ENCODE data around the gene ZNF14.
"Not testable (repeated sequence)": the region's sequence is repeated elsewhere in the genome, so short reads cannot be mapped to it uniquely, and the experiment has no call there.

ZNF14 gene

DNA sequence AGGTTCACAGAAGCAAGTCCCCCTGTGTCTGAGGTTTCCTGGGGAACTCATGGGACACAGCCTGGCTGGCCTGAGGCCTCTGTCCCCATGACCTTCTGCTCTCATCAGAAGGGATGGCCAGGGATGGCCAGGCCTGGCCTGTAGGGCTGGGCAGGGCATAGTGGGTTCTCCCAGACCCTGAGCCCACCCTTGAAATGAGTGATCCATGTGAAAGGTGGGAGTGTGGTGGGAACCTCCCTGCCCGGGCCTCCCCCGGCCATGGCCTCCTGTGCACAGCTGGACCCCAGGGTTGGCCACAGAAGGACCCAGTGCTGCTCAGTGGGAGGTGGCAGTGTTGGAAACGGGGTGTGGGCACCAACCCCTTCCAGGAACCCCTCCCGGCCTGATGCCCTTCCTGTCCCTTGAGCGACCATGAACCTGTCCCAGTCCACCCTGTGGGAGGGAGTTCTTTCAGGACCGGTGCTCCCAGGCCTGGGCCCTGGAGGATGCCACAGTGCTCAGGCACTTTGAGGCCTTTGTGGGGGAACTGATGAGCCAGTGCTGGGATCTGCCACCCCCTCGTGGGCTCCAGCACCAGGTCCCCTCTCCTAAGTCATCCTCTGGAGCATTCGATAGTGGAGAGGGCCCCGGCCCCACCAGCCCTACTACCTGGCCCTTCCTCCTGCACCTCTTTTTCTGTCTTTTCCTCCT, 15.5 kb upstream of the ZNF14 start:
- in situ Hi-C loops (cut with HindIII; ENCODE audit: low pct_ligation_motif_present, low pct_unique_long_range_greater_than_20kb, low sequenced_read_pairs): no loop called here
- DNase-seq: no peak

DNA sequence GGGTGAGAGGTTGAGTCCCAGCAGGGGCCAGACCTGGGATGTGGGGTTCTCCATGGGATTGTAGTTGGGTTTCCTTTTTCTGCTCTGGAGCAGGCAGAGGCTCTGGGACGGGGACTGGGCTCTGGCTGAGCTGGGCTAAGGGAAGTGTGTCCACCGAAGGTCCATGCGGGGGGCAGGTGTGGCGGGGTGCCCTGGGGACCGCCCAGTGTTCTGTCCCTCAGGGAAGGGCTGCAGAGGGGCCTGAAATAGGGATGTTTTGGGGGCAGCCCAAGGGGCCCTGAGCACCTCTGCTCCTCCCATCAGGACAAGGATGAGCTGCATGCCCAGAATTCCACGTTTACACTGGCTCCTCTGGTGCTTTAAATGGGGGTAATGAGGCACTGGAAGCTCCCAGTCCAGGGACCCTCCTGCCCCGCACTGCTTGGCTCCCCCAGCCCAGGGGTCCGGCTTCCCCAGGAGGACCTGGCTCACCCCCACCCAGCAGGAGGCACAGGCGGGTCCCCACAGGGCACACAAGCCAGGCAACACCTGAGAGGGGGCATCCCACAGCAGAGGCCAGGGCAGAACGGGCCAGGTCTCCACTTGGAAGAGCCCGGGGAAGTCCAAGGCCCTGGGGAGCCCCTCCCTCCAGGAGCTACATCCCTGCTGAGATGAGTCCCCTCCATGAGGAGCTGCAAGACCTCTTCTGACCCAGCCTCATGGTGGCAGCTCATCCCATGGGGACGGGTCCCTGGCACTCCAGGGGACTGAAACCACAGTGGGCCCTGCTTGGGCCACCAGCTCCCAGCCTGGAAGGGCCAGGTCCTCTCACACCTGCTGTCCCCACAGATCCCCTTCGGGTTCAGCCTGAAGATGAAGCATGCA, 14.7 kb upstream of the ZNF14 start:
- DNase-seq: no peak
- in situ Hi-C loops (cut with HindIII; ENCODE audit: low pct_ligation_motif_present, low pct_unique_long_range_greater_than_20kb, low sequenced_read_pairs): no loop called here

DNA sequence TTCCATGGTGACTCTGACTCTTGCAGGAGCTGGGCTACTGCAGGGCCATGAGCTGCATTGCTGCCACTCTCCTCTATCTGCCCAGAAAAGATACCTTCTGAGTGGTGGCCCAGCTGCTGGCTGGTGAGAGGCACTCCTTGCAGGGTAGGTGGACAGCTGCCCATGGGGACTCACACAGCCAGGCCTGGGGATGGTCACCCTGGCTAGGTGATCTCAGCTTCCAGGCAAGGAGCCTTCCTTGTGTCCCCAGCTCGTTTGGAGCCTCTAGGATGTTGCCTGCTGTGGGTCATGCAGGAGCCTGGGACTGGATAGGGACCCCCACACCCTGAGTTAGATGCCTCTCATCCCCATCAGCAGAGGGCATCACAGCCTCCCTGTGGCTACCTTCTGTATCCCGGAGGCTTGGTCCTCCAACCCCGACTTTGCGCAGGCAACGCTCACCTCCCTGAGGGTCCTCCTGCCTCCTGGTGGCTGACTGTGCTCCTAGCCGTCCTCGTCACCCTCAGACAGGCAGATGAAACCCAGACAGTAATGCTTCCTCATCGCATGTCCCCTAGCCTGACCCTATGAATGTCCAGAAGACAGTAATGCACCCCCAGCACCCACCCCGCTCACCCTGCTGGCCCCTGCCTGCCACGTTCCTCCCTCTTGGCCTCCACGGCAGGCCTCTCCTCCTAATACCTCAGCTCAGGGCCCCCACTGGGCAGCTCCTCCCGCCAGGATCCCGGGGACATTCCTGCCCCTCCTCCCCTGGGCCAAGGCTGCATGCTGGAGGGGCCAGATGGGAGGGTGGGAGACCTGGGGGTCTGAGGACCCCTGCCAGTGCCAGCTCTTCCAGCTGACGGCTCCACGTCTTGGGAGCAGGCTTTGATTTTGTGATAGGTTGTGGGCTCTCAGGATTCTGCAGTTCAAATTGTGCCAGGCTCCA, 13.6 kb upstream of the ZNF14 start:
- DNase-seq: no peak
- in situ Hi-C loops (cut with HindIII; ENCODE audit: low pct_ligation_motif_present, low pct_unique_long_range_greater_than_20kb, low sequenced_read_pairs): no loop called here

DNA sequence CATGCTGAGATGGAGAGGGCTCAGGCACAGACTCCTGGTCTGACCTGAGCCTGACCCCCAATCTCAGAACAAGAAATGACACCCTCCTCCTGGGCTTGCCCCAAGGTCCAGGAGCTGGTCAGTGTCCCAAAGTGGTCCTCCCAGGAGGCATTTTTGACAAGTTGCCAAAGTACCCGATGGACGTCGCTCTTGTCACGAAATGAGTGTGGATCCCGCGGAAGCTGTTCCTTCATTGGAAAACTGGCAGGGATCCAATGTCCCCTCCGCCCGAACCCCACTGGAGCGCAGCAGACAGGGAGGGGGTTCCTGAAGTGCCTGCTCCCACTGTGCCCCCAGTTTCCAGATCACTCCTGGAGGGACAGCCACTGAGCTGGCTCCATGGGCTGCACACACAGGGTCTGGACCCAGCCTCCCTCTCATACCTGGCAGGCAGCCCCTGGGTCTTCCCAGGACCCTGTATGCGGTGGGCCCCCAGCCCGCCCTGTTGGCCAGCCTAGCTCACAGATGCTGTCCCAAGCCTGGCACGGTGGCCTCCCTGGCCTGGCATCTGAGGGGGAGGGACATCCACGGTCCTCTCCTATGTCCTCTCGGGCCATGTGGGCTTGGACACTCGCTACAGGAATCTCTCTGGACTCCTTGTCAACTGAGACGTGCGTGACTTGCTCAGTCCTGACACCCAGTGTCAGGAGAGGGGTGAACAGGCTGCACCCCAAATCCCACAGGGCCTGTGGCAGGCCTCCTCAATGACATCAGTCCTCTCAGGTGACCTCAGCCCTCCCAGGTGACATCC, 12.8 kb upstream of the ZNF14 start:
- DNase-seq: no peak
- in situ Hi-C loops (cut with HindIII; ENCODE audit: low pct_ligation_motif_present, low pct_unique_long_range_greater_than_20kb, low sequenced_read_pairs): no loop called here

DNA sequence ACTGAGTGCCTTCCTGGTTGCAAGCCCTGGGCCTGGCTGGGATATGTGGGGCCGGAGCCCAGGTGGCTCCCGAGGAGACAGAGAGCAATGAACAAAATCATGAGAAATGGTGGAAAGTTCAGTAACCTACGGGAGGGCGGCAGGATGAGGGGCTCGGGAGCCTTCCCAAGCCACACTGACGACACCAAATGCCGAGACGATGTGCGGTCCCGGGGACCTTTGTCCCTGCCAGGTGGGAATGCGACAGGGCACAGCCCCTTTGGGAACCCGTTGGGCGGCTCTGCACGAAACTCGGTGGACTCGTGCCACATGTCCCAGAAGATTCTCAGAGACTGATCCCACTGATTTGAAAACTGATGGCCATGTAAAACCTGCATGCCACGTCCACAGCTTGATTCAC, 11.7 kb upstream of the ZNF14 start:
- in situ Hi-C loops (cut with HindIII; ENCODE audit: low pct_ligation_motif_present, low pct_unique_long_range_greater_than_20kb, low sequenced_read_pairs): no loop called here
- no peak for DNase-seq

DNA sequence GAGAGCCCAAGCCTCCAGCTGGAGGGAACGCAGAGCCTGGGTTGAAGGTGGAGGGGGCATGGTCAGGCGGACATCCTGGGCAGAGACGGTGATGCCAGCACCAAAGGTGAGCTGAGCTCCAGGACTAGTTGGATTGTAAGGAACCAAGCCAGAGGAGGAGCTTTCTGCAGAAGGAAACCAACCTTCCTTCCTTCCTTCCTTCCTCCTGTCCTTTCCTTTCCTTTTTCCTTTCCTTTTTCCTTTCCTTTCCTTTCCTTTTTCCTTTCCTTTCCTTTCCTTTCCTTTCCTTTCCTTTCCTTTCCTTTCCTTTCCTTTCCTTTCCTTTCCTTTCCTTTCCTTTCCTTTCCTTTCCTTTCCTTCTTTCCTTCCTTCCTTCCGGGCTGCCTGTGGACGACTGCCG, 11.0 kb upstream of the ZNF14 start:
- DNase-seq; in situ Hi-C loops (cut with HindIII; ENCODE audit: low pct_ligation_motif_present, low pct_unique_long_range_greater_than_20kb, low sequenced_read_pairs): not testable (repeated sequence)

DNA sequence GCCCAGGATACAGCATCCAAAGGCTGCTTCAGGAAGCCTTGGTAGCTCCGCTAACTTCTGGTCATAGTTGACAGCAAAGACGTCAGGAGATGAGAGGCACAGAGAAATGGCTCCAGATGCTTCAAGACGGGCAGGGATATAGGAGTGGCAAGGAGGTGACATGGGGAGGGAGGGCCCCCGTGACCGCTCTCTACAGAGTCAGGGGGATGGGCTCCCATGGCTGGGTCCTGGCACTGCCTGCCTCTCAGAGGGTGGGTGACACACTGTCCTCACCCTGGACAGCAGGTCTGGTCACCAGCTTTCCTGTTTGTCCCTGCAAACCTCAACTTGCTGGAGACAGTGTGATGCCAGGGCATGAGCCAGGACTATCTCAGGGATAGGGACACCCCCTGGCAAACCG, 10.3 kb upstream of the ZNF14 start:
- DNase-seq: no peak
- in situ Hi-C loops (cut with HindIII; ENCODE audit: low pct_ligation_motif_present, low pct_unique_long_range_greater_than_20kb, low sequenced_read_pairs): no loop called here

DNA sequence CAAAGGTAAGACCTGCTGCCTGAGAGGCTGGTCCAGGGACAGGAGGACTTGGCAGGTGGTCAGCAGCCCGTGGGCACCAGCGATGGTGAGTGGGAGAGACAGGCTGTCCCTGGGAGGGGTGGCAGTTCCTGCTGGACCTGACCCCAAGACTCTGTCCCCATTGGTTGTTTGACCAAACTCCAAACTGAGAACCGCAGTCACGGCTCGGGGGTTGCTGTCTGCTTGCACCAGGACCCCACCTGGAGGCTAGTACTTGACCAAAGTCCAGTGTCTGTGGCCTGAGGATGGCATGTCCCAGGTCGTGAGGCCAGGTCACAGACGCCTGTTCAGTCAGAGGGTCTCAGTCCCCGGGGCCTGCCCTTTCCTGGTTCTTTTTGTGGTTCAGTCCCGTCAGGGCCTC, 9.9 kb upstream of the ZNF14 start:
- in situ Hi-C loops (cut with HindIII; ENCODE audit: low pct_ligation_motif_present, low pct_unique_long_range_greater_than_20kb, low sequenced_read_pairs): no loop called here

DNA sequence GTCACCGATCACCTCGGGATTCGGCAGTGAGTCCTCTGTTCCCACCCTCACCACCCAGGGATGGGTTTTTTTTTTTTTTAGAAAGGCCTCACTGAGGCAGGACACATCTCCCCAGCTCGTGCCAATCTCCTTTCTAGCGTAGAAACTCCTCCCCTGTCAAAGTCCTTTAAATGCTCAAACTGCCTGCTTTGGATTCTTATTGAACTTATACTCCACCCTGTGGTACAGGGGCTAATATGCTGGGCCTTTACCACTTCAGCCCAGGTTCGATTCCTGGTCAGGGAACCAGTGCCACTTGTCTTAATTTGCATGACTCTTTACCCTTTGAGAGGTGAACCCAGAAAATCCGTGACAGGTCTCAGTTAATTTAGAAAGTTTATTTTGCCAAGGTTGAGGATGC, 8.3 kb upstream of the ZNF14 start:
- in situ Hi-C loops (cut with HindIII; ENCODE audit: low pct_ligation_motif_present, low pct_unique_long_range_greater_than_20kb, low sequenced_read_pairs): no loop called here
- DNase-seq: no peak

More for the DNA sequence above, 9.9 kb upstream of the ZNF14 start:
- no peak for DNase-seq

DNA sequence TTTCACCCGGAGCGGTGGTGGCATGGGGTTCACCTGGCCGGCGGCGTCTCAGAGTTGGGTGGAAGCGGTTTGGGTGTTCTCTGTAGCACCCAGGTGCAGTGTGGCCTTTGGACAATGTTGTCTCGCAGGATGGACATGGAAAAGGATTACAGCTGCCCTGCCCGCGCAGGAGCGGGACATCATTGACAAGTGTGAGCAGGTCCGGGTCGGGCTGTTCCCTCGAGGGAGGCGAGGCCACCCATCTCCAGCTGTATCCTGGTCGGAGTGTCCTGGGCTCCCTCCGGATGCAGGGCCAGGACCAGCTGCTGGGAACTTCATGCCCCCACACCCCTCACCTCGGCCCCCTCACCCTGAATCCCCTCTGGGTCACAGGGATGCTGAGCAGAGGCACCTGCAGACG, 7.8 kb upstream of the ZNF14 start:
- in situ Hi-C loops (cut with HindIII; ENCODE audit: low pct_ligation_motif_present, low pct_unique_long_range_greater_than_20kb, low sequenced_read_pairs): no loop called here
- no peak for DNase-seq

DNA sequence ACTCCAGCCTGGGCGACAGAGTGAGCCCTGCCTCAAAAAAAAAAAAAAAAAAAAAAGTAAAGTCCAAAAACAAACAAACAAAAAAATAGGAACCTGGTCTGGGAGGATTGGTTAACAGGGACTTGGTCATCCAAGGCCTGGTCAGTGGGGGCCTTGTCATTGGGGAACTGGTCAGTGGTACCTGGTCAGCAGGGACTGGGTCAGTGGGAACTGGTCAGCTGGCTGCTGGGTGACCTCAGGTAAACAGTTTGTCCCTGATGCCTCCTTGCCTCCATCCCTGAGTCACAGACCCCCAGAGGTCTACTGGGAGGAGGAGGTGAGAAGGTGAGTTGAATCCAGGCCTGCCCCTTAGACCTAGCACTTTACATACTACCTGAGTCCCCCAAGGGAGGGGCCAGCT, 5.7 kb upstream of the ZNF14 start:
- DNase-seq: no peak
- in situ Hi-C loops (cut with HindIII; ENCODE audit: low pct_ligation_motif_present, low pct_unique_long_range_greater_than_20kb, low sequenced_read_pairs): no loop called here

DNA sequence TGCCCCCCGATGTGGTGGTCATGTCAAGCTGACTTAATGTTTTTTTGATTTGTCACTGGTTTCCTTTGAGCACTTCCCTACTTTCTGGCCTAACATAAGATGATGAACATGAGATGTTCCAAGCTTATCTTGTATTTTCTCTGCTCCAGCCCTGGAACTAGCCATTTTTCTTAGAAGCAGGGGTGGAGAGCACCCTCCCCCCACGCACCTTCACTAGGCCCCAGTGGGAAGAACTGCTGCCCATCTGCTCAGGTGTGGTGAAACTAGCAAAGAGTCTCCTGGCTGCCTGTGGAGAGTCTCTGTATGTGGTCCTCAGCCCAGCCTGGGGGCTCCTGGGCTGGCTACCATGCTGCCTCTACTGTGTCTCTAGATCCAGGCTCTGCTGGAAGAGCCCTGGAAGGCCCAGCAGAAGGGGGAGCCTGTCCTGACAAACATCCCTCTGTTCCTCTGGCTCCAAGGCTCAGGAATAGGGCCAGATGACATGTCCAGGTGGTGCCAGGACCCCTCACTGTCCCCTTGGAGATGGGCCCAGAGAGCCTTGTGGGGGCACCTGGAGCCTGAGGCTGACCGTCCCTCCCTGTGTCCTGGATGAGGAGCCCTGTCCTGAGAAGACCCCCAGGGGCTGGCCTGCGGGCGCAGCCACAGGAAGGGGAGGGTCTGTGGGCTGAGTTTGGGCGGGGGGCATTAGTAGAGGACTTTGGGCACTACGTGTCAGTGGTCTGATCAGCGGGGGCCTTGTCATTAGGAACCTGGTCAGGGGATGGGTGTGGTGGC, 4.8 kb upstream of the ZNF14 start:
- in situ Hi-C loops (cut with HindIII; ENCODE audit: low pct_ligation_motif_present, low pct_unique_long_range_greater_than_20kb, low sequenced_read_pairs): no loop called here
- no peak for DNase-seq

DNA sequence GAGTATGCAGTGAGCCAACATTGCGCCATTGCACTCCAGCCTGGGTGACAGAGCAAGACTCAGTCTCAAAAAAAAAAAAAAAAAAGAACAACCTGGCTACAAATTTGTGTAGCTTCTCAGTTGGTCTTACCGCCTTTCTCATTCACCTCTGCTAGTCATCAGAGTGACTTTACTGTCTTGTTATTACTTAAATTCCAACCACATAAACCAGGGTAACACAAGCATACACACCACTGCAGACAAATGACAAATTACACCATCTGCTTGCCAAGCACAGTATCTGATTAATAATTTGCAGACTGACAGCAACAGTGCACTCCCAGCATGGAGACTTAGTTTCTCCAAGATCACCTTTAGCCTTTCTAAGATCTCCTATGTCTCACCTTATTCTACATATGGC, 11.0 kb downstream of the ZNF14 start:
- no peak for DNase-seq
- in situ Hi-C loops (cut with HindIII; ENCODE audit: low pct_ligation_motif_present, low pct_unique_long_range_greater_than_20kb, low sequenced_read_pairs): no loop called here

DNA sequence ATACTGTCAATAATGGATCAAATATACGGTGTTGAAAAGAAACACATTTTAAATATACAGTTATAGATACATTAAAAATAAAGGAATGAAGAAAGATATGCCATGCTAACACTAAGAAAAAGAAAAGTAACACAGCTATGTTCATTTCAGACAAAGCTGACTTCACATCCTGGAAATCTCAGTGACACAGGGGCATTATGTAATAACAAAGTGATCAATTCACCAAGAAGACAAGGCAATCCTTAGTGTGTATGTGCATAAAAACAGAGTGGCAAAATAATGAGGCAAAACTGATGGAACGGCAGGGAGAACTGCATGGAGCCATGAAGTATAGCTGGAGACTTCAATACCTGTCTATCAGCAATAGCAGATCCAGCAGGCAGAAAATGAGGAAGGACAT, 13.1 kb downstream of the ZNF14 start:
- in situ Hi-C loops (cut with HindIII; ENCODE audit: low pct_ligation_motif_present, low pct_unique_long_range_greater_than_20kb, low sequenced_read_pairs): no loop called here
- no peak for DNase-seq

DNA sequence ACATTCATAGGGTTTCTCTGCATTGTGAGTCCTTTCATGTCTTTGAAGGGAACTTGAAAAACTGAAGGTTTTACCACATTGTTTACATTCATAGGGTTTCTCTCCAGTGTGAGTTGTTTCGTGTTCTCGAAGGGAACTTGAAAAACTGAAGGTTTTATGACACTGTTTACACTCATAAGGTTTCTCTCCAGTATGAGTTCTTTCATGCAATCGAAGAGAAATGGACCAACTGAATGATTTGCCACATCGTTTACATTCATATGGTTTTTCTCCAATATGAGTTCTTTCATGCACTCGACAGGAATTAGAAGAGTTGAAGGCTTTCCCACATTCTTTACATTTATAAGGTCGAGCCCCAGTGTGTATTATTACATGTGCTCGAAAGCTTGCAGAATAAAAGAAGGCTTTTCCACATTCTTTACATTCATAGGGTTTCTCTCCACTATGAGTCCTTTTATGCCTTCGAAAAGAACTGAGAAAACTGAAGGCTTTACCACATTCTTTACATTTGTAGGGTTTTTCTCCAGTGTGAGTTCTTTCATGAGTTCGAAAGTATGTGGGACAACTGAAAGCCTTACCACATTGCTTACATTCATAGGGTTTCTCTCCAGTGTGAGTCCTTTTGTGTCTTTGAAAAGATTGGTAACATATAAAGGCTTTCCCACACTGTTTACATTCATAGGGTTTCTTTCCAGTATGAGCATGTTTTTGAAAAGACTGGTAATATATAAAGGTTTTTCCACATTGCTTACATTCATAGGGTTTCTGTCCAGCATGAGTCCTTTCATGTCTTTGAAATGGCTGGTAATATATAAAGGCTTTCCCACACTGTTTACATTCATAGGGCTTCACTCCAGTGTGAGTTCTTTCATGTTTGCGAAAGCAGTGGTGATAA, 20.7 kb downstream of the ZNF14 start:
- DNase-seq: no peak
- in situ Hi-C loops (cut with HindIII; ENCODE audit: low pct_ligation_motif_present, low pct_unique_long_range_greater_than_20kb, low sequenced_read_pairs): no loop called here

DNA sequence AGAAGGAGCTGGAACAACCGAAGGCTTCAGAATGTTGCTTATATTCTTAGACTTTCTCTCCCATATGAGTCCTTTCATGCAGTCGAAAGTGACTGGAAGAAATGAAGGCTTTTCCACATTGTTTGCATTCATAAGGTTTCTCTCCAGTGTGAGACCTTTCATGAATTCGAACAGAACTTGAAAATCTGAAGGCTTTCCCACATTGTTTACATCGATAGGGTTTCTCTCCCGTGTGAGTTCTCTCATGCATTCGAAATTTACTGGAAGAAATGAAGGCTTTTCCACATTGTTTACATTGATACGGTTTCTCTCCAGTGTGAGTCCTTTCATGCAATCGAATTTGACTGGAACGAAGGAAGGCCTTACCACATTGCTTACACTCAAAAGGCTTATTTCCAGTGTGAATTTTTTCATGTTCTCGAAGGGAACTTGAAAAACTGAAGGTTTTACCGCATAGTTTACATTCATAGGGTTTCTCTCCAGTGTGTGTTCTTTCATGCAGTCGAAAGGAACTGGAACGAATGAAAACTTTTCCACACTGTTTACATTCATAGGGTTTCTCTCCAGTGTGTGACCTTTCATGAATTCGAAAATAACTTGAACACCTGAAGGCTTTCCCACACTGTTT, 21.5 kb downstream of the ZNF14 start:
- in situ Hi-C loops (cut with HindIII; ENCODE audit: low pct_ligation_motif_present, low pct_unique_long_range_greater_than_20kb, low sequenced_read_pairs): no loop called here
- no peak for DNase-seq
